NCI-H345 (cell line): Measurements from ENCODE around the gene AHDC1.

Source experiments
- DNase-seq: peaks from one replicate; lab custom pipeline; 2025; lab: John Stamatoyannopoulos, UW

The AHDC1 gene

DNA sequence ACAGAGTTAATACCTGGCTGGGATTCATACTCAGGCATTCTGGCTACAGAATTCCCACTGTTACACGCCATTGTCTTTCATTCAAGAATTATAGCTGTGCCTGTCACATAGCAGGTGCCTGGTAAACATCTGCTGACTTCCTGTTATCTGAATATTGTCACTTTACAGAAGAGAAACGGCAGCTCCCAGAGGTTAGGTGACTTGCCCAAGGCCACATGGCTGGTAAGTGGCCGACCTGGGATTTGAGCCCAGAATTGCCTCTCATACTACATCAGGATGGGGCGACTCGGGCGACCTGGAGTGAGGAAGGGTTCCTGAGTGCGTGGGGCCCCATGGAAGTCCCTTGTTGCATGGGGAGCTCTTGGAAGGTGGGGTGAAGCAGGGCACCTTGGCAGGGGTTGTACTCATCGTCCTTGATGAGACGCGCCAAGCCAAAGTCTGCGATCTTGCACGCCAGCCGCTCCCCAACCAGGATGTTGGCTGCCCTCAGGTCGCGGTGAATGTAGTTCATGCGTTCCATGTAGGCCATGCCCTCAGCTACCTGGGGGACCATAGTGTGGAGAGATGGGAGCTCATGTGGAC is 10.2 kb upstream of the AHDC1 start:
- DNase-seq, result no peak

DNA sequence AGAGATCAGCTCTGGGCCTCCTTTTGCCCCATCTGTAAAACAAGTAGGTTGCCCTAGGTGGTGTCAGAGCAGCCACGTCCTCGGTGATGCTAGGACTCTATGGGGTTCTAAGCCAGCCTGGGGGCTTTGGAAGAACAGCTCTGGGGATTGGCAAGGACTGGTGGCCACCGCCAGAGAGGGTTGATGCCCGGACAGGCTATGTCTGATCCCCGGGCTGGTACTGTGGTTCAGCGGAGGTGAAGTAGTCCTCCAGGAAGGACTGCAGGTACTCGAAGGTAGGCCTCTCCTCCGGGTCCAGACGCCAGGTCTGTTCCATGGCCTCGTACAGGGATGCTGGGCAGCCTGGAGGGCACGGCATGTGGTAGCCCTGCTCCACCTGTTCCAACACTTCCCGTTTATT is 8.8 kb upstream of the AHDC1 start:
- no peak for DNase-seq

DNA sequence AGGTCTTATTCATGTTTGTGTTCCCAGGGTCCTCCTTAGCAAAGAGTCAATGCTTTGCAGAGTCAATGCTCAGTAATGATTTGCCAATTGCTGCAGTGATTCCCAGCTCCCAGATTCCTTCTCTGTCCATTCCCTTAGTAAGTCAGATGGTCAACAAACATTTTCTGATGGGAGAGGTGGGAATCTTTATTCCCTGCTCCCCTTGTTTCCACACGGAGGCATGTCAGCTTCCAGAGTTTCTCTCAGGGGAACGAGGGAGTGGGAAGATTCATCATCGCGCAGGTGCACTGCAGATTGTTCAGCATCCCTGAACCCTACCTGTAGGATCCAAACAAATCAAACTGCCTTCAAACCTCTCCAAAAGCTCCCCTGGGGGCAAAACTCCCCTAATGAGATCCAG is 7.5 kb upstream of the AHDC1 start:
- DNase-seq, result no peak

DNA sequence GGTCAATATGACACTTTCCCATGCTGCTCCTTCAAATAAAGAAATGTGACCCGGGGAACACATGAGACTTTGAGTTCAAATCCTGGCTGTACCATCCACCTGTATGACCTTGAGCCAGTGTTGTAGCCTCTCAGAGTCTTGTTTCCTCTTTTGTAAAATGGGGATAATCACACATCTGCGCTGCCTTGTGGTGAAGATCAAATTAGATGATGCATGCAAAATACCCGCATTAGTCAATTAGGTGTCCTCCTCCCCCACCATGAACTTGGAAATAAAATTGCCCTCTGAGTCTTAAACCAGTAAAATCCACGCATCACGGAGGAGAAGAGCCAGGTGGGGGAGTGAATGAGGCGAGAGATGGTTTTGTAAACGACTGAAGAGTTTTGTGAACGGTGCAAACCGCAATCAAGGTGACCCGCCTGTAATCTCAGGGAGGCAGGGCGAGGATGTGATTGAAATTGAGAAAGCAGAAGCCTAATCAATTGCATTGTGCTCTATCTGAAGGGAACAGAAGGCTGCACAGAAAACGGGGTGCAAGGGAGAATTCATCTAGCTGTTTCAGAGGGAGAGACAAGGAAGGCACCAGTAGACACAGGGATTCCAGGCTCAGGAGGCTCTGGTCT is 5.8 kb upstream of the AHDC1 start:
- DNase-seq, result no peak

DNA sequence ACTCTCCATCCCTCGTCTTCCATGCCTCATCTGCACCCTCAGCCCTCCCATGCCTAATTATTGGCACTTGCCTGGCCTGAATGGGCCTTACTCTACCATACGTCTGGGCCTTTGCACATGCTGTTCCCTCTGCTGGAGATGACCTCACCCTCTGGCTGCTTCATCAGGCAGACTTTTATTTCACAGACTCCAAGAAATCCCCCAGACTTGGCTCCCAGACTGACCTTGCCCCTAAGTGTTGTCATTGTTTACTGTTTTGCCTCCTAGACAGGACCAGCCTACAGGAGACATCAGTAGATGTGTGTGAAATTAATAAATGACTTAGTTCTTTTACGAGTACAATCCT is 5.2 kb upstream of the AHDC1 start:
- no peak for DNase-seq

DNA sequence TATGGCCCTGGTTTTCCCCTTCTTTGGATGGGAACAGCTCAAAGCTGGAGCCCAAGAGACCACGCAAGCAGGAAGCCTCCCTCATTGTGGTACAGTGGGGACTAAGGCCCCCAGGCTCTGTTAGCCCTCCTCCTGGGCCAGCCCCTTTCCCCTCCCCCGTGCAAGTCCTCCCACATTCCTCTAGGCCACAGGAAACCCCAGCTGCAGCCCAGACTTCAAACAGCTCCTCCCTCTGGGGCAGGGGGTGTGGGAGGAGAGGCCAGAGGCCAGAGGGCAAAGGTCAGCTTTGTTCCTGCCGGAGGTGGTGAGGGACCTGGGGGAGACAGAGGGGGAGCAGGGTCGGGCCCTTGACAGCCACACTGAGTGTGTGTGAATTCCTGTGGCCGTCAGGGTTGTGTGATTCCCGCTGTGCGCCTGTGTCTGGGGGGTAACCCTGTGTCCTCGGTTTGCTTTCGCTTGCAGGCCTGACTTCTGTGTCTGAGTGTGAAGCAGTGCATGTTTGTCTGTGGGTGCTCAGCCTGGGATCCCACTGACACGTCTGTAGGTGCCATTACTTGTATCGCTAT is 3.4 kb upstream of the AHDC1 start:
- DNase-seq, result no peak

DNA sequence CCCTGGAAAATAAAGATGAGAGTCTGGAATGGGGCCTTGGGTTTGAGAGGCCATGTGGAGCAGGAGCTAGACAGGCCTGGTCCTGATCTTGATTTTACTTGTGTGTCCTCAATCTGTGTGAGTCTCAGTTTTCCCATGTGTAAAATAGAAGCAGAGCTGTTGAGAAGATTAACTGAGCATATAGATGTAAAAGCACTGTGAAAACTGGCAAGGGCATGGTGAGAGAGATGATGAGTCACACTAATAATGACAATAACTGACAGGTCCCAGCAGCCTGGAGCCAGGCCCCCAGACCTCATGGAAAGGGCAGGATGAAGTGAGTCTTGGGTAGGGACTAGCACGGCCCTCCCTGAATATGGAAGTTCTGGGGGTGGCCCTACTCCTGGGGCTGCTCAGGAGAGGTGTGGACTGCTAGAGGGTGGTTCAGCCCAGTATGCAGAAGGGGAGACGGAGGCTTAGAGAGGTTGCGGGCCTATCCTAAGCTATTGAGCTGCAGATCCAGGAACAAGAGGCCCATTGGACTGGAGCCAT is 2.8 kb upstream of the AHDC1 start:
- no peak for DNase-seq

DNA sequence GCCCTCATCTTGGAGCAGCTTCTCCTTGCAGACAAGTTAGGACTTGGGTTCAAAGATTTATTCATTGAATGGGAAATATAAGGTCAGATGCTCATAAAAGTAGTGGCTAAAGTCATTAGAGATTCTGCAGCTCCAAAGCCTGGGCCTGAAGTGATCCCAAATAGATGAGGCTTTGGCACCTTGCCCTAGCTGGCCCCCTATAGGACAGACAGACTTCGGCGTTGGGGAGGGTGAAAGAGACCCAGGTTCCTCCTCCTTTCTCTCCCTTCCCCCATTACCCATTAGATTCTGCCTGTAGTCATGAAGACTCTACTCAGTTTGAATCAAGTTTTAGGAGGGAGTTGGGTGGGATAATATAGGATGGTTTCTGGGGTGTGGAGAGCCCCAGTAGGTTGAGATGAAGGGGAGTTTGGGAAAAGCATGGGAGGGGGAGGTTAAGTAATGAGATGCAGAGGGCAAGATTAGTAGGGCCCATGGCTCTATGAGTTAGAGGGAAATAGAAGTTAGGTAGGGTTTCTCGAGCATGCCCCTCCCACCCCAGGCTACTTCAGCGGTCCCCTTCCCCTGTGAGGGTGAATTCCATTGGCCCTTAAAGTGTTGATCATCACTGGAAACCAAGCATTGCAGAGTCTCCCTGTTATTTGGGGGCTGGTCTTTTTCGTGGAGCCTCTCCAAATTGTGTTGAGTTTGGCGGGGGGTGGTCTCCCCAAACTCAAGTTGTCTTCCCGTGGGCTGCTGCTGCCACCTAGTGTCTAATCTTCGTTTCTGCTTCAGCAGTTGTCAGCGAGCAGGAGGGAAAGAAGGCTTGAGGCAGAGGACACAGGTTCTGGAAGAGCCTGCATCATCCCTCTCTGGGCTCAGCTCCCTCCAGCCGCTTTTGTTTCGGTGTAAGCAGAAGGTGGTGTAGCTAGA is 2.1 kb upstream of the AHDC1 start:
- peak; percentile 59 for DNase-seq

DNA sequence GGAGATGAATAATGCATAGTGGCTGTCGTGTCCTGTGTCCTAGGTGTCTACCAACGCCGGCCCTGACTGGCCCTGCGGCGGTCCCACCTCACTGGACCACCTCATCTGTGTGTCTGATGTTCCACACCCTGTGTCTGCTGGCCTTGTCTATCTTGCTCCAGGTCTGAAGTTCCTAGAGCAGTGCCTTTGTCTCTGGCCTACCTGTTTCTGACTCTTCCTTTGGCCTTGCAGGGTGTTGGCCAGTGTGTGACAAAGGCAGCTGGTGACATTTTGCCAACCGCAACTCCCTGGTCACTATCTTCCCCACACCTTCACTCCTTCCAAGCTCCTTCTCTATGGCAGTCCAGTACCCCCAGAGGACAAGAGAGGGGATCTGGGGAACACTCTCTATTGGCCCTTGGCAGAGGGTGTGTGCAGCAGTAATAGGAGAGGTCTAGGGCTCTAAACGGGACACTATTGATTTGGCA is 1.4 kb upstream of the AHDC1 start:
- no peak for DNase-seq

DNA sequence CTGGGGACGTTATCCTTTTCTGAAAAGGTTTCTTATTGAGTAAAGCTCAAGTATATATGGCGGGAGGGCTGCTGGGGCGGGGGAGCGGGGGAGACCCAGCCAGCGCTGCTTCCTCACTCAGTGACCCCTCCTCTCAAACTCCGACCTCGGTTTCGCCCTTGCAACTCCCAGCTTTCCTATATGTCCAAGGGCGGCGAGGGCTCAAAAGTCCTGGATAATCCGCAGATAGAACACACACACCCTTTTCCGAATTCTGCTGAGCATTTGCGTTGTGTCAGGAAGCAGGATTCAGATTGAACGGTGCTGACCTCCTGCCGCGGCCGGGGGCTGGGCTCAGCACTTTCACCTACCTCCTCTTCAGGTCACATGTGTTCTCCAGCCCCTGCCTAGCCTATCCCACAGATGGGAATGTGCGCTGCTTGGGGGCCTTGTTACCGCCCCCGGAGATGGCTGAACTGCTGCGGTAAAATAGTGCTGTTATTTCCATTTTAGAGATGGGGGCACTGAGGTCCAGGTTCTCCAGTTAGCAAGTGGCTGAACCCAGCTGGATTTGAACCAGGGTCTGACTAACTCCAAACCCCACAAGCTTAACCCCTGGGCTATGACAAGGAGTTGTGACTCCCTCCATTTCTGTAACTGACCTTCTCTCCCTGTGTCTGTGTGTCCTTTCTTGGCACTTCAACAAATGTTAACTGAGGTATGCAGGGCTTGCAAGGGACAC is 795 bp upstream of the AHDC1 start:
- DNase-seq, result no peak

DNA sequence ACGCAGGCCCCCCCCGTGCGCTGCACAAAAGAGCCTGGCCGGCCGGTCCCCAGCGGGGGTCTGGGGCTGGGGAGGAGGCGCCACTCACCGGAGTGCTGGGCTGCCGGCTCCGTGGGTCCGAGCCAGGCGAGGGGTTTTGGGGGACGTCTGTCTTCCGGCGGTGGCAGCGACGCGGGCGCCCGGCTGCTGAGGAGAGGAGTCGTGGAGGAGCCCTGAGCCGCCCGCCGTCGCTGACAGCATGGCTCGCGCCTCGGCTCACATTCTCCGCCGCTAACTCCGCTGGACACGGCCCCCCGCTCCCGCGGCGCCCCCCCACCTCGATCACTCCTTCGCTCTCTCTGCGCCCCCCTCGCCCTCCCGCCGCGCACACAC is 649 bp downstream of the AHDC1 start:
- no peak for DNase-seq

DNA sequence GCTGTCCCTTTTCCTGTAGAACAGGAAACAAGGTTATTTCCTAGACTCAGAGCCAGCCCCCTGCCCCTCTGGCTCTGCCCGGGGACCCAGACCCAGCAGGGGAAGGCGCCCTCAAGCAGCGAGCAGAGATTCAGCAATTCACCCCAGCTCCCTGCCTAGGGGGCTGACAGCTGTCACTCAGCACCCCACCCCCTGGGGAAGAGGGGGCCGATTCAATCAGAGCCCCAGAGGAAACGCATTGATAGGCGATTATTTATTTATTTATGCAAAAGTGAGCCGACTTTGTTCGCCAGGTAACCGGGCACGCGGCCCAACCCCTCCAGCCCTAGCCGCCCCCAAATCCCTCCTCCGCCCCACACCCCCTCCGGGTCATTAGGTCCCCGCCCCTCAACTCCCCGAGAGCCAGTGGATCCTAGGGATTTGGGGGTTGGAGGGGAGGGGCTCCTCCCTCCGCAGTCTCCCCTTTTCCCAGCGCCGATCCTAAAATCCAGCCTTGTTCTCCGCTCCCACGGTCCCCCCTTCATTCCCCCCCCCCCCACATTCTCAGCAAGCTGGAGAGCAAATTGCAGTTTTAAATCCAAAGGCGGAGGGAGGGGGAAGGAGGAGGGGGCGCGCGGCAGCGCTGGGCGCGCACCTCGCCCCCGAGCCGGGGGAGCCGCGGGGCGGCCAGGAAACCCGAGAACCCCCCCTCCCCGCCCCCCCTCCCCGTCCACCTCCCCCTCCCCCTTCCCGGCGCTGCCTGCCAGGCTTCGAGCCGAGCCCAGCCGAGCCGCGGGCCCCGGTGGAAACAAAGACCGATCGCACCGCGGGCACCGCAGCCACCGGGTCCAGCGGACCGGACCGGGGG is 1.3 kb downstream of the AHDC1 start:
- peak; percentile 47 for DNase-seq

DNA sequence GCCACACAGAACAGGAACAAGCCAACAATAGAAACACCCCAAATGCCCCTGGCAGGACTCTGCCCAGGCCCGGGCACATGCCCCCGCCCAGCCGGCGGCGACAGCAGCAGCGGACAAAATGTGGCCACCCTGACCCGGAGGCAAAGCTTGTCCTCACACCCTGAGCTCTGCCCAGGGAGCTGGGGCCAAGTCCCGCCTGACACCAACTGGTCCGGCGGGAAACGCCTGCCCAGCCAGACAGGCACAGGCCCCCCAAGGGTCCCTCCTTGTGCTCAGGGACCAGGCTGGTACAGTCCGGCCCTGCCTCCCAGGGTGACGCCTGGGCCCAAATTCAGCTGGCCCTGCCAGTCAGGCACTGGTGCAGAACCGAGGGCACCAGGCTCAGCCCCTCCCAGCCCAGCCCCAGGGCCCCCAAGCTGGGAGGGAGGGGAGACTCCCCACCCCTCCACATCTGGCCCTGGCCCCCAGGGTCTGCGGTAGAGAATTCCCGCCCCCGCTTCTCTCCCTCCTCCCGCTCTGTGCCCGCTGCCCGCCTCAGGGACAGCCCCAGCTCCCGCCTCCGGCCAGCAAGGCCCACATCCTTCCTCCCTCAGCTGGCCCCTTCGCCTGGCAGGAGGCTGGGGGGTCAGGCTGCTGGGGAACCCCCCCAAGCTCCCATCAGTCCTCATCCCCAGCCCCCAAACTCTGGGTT is 2.0 kb downstream of the AHDC1 start:
- DNase-seq, result no peak

DNA sequence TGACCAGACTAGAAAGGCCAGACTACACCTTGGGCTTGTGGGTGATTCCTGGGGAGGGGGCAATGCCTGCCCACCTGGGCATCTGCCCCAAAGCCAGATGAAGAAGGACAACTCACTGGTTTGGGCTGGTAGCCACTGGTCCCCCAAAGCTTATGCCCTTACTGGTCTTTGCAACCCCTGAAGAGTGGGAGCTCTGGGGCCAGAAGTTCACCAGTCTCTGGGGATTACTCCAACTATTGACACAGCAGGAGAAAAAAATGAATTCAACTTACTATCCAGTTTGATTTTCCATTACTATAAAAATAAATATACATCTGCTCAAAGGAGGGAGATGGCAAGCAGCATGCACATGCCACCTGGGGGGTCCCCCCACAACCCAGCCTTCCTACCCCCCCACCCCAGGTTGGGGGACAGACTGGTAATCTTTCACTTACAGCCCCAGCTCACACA is 2.6 kb downstream of the AHDC1 start:
- no peak for DNase-seq

DNA sequence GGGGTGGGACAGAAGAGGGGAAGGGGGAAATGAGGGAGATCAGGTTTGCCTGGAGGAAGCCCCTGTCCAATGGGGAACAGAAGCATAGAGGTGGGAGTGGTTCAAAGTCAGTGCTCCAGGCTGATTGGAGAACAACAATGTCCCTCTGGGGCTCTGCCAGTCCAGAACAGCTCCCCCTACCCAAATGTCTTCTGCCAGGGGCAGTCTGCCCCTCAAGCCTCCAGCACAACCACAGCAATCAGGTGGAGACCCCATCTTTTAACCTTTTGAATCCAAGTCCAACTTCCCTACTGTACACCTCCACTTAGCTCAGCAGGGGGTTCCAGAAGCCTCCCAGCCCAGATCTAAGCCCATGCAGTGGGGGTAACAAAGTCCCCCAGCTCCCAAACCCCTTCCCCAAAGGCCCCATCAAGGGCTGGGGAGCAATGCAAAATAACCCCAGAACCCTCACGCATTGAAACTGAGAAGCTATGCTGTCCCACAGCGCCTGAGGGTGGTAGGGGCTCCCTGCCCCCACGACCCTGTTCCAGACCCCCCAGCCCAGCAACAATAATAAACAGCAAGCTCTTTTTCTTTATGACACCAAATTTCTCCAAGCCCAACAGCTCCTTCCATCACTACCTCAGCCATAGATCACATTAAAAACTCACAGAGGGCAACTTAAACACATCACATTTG is 3.3 kb downstream of the AHDC1 start:
- no peak for DNase-seq

DNA sequence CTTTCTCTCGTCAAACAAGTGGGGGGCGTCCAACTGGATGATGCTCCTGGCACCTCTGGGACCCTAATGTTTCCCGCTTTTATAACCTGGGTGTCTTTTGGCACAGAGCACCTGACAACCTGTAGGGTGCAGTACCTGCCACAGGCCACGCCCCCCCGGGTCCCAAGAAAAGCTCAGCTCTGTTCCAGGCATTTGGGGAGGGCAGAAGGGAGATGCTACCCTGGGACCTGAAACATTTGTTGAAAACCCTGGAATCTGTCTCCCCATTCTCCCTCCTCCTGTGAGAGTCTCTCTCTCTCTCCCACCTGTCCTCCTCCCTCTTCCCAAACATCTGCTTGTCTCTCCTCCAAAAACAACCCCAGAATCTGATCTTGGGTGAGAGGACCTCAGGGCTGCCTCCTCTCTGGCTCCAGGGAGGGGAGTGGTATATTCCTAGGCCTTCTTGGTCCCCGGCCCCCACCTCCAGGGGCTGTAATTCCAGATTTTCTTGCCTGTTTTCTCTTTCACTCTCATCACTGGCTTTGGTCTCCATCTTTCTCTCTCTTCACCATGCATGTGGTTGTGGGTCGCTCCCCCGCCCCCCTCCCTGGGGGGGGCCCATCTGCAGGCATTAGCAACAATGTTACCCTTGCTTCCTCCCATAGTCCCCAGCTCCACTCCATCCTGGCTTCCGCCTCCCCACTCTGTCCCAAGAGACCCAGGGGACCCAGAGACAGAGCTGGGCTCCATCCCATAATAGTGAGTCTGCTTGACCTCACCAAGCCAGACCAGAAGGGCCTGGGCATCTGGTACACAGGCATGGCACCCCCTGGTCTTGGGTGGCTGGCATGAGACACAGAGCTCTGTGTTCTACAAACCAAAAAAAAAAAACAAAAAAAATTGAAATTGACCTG is 4.1 kb downstream of the AHDC1 start:
- peak; percentile 51 for DNase-seq

DNA sequence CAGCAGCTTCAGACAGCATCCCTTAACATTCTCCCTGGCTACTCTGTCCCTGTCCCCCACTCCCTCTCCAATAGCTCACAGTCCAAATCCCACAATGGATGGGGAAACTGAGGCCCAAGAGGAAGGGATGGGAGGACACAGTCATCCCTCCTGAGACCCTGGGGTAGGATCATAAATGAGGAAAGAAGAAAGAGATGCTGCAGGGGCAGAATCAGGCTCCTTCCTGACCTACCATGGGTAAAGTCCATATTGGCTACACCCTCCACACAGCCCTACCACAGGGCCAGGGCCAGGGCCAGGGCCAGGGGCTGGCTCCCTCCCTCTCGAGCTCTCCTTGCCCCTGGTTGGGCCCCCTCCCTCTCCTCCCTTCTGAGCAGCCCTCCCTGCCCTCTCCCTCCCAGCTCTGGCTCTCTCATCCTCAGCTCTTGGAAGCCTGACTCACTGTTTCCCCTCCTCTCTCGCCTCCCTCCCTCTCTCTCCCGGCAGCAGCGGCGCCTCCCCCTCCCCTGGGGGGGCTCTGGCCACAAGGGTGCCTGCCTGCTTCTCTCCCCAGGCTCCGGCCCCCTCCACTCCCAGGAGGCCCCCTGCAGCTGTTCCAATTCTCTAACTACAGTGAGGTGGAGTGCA is 4.9 kb downstream of the AHDC1 start:
- peak; percentile 84 for DNase-seq

DNA sequence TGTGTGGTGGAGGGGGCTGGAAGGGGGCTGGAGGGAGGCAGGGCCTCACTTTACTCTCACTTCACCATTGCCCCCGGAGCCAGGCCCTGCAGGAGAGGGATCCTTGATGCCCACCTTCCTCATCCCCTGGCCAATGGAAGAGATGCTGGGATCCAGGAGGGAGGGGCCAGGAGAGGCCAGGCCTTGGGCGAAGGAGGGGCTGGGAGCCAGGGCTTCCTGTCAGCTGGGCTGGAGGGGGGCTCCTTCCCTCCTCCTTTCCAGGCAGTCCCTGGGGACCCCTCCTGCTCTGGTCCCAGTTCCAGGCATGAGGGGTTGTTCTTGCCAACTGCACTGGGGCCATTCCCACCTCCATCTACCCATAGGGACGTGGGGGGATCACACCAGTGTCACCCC is 5.7 kb downstream of the AHDC1 start:
- no peak for DNase-seq
